Ovary (tissue), 9 donors: ENCODE data around the gene OR5H6. TPM values are rescaled to one million over a fixed set of nuclear protein-coding genes. Genes with fewer than 3 reads are reported as not detected.

ENCODE experiments used
- DNase-seq, 5 donors: peaks; one replicate each; pipeline ENCODE4 v3.0.0-alpha.2; 2019 to 2020
- H3K27ac ChIP-seq, 2 donors: fragments of 200-600 bp; one replicate each; pipeline versions ENCODE4 v1.5.1 to v1.8.0; 2019 to 2022
- H3K27me3 ChIP-seq: fragments of 200-600 bp; one replicate; pipeline ENCODE4 v1.8.0; 2022
- H3K36me3 ChIP-seq: fragments of 200-600 bp; sonication (generic); one replicate; pipeline ENCODE4 v1.5.1; 2019
- H3K4me1 ChIP-seq: one replicate; pipeline ENCODE4 v1.8.1; 2013; ENCODE audit warnings: mild to moderate bottlenecking, moderate library complexity; ENCODE audit not compliant: insufficient read depth
- H3K4me3 ChIP-seq: fragments of 200-600 bp; sonication (generic); one replicate; pipeline ENCODE4 v1.5.1; 2017
- H3K9me3 ChIP-seq, 2 donors: fragments of 200-600 bp in 1 of 2; sonication (generic) in 1 of 2; one replicate each; pipeline versions ENCODE4 v1.5.1 to v1.8.1; 2013 to 2019; ENCODE audit warnings: mild to moderate bottlenecking in 1 of 2, moderate library complexity in 1 of 2
- CTCF ChIP-seq, 3 donors: fragments of 450-650 bp in 2 of 3; fragments of 200-600 bp in 1 of 3; IDR thresholded peaks; one replicate each; pipeline versions ENCODE4 v1.5.1 to v1.8.0; 2016 to 2022; ENCODE audit warnings: antibody characterized with exemption in 3 of 3, mild to moderate bottlenecking in 1 of 3
- EP300 ChIP-seq: sonication (generic); formaldehyde crosslinking; IDR thresholded peaks from one replicate; pipeline ENCODE4 v1.6.1; 2017; ENCODE audit warnings: antibody characterized with exemption
- POLR2A ChIP-seq: fragments of 450-650 bp; IDR thresholded peaks from one replicate; pipeline ENCODE4 v1.6.1; 2017; ENCODE audit warnings: antibody characterized with exemption, mild to moderate bottlenecking, moderate library complexity
- WGBS, 3 donors: extraction: QIAGEN DNeasy Blood & Tissue Kit in 1 of 3; methylation state at CpG; one replicate each; pipeline versions ENCODE4 v1.1.5 to v1.1.7; 2013 to 2017; 5-methylcytosine and 5-hydroxymethylcytosine counted together
- intact Hi-C, 4 donors: fragments of 100-400 bp; cut with DNase I; formaldehyde crosslinking; loops; one replicate each; pipeline versions ENCODE4 v1.11.0 to v1.15.1; 2022 to 2023
- polyA plus RNA-seq, 2 donors: library from polyadenylated mRNA; stranded (reverse); fragments of 200-250 nt in 1 of 2; fragments of 350-450 nt in 1 of 2; fragmentation: Illumina TruSeq in 1 of 2; extraction: RNeasy Lipid Tissue Mini Kit (QIAGEN cat#74804) in 1 of 2; gene quantifications; one replicate each; pipeline ENCODE4 v1.2.3, GENCODE V29; 2013 to 2014
- total RNA-seq, 7 donors: library from RNA; depleted of rRNA in 2 of 7; stranded (reverse); fragments of >200 nt in 2 of 7; fragmentation: NEBNext Ultra II Directional in 3 of 7; extraction: Animal tissue kit (Norgen Biotek cat#: 25700) in 3 of 7; gene quantifications; one replicate each; pipeline versions ENCODE4 v1.1.0 to v1.2.4, GENCODE V29; 2016 to 2023
- donor health status: DM: no; HTN: no; CAD: no; lungs with moderate emphysema.
- donor health status: DM: no; HTN: no; CAD: no.
- donor health status: Bipolar disorder and iron deficiency.
- donor health status: DM: yes; HTN: yes; CAD: no.
- donor health status: DM: no; HTN: no; CAD: no.
- donor health status: DM: yes; HTN: yes; CAD: no.

Gene OR5H6
- total and polyA plus RNA-seq, 9 donors, result not detected

GRCh38 chr3:98259707-98260106, 4.3 kb upstream of the OR5H6 start:
- Histone ChIP-seq H3K9me3 (no peaks in the 10 kb centered on the region), H3K27me3 (no peaks in the 10 kb centered on the region), H3K36me3 (no peaks in the 10 kb centered on the region), H3K4me3 (no peak overlapping the region), H3K4me1 (no peaks in the 10 kb centered on the region), H3K27ac (no peak overlapping the region)
- no peak for DNase-seq
- intact Hi-C loops, result loop anchor here in 1 of 4 donors (10.0 kb wide), 1 partner anchor 55 kb away; no protein-coding TSS in a partner anchor
- 61 to 80% (median 69%) methylated on average over 2 of the region's 2 CpGs for WGBS, 3 donors
- TF ChIP-seq POLR2A (no peak), CTCF (IDR thresholded peaks at IDR 0.05) (no peak), EP300 (no peak)

GRCh38 chr3:98262046-98262445, 2.0 kb upstream of the OR5H6 start:
- WGBS, 3 donors, result 72 to 75% (median 74%) methylated on average over 2 of the region's 2 CpGs
- Histone ChIP-seq H3K27me3 (no peaks in the 10 kb centered on the region), H3K4me1 (no peaks in the 10 kb centered on the region), H3K9me3 (no peaks in the 10 kb centered on the region), H3K27ac (no peak overlapping the region), H3K36me3 (no peaks in the 10 kb centered on the region), H3K4me3 (no peak overlapping the region)
- TF ChIP-seq EP300, result no peak
- TF ChIP-seq CTCF (IDR thresholded peaks at IDR 0.05), result no peak
- no peak for TF ChIP-seq POLR2A
- intact Hi-C loops, result loop anchor here in 1 of 4 donors (10.0 kb wide), 1 partner anchor 57 kb away; no protein-coding TSS in a partner anchor
- DNase-seq, result no peak

GRCh38 chr3:98269846-98270245, 5.8 kb downstream of the OR5H6 start:
- WGBS, 3 donors, result 77 to 88% (median 79%) methylated on average over 3 of the region's 3 CpGs

GRCh38 chr3:98272126-98272525, 8.1 kb downstream of the OR5H6 start:
- no peaks in the 10 kb centered on the region for H3K36me3 ChIP-seq
- no peaks in the 10 kb centered on the region for H3K4me1 ChIP-seq
- H3K27me3 ChIP-seq, result no peaks in the 10 kb centered on the region
- no peaks in the 10 kb centered on the region for H3K9me3 ChIP-seq
- H3K4me3 ChIP-seq, result no peak overlapping the region
- intact Hi-C loops, result no loop called here
- no peak overlapping the region for H3K27ac ChIP-seq
- DNase-seq, result no peak
- no peak for TF ChIP-seq CTCF (IDR thresholded peaks at IDR 0.05)
- TF ChIP-seq POLR2A, result no peak
- TF ChIP-seq EP300, result no peak
- WGBS, 3 donors, result 60 to 69% (median 63%) methylated on average over 3 of the region's 3 CpGs

More at GRCh38 chr3:98269846-98270245, 5.8 kb downstream of the OR5H6 start:
- DNase-seq, result no peak
- H3K27me3 ChIP-seq, result no peaks in the 10 kb centered on the region
- no peak overlapping the region for H3K4me3 ChIP-seq
- no peak overlapping the region for H3K27ac ChIP-seq
- TF ChIP-seq CTCF (IDR thresholded peaks at IDR 0.05), result no peak
- no peak for TF ChIP-seq EP300
- no peak for TF ChIP-seq POLR2A
- no peaks in the 10 kb centered on the region for H3K4me1 ChIP-seq
- H3K9me3 ChIP-seq, result no peaks in the 10 kb centered on the region
- H3K36me3 ChIP-seq, result no peaks in the 10 kb centered on the region
- intact Hi-C loops, result loop anchor here in 1 of 4 donors (10.0 kb wide), 1 partner anchor 65 kb away; no protein-coding TSS in a partner anchor
